BE2C (cell line): ENCODE results near the gene PROK1.

ENCODE experiments used
- DNase-seq: peaks from one replicate; pipeline ENCODE4 v3.0.0-alpha.2; 2020
- H3K27me3 ChIP-seq: fragments of 250-450 bp; sonication (Bioruptor Pico); 2 replicates; pipeline ENCODE4 v1.5.1; 2020; ENCODE audit warnings: mild to moderate bottlenecking
- H3K36me3 ChIP-seq: fragments of 250-450 bp; sonication (Bioruptor Pico); 2 replicates; pipeline ENCODE4 v1.5.1; 2020; ENCODE audit warnings: mild to moderate bottlenecking
- H3K4me1 ChIP-seq: fragments of 250-450 bp; sonication (Bioruptor Pico); 2 replicates; pipeline ENCODE4 v1.5.1; 2020
- H3K4me3 ChIP-seq: 2 replicates; pipeline ENCODE4 v1.5.1; 2011; ENCODE audit warnings: low read depth, low read length
- H3K9me3 ChIP-seq: fragments of 250-450 bp; sonication (Bioruptor Pico); 2 replicates; pipeline ENCODE4 v1.5.1; 2020
- TF ChIP-seq, protein P1 (sequence below): IDR thresholded peaks from 2 replicates; pipeline ENCODE4 v1.5.1; 2012; ENCODE audit warnings: mild to moderate bottlenecking, low read depth, low read length

The PROK1 gene

DNA sequence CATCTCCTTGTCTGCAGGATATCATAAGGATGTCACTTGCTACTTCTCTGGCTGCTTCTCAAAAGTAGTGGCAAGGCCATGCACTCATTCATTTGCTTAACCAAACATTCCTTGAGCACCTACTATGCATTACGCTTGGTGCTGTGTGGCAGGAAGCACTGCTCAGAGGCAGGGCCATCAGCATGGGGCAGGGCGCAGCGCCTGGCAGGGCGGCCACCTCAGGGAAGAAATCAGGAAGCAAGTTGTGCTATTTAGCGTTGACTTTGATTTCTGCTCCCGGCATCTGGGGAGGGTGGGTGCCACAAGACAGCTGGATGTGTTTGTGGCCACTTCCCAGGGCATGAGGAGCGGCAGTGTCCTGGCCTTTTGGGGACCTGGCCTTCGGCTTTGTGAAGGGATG is 27.9 kb downstream of the PROK1 start:
- Histone ChIP-seq H3K27me3 (no peaks in the 10 kb centered on the region), H3K4me3 (no peak overlapping the region), H3K4me1 (no peaks in the 10 kb centered on the region), H3K36me3 (no peaks in the 10 kb centered on the region), H3K9me3 (no peaks in the 10 kb centered on the region)
- TF ChIP-seq, protein P1, sequence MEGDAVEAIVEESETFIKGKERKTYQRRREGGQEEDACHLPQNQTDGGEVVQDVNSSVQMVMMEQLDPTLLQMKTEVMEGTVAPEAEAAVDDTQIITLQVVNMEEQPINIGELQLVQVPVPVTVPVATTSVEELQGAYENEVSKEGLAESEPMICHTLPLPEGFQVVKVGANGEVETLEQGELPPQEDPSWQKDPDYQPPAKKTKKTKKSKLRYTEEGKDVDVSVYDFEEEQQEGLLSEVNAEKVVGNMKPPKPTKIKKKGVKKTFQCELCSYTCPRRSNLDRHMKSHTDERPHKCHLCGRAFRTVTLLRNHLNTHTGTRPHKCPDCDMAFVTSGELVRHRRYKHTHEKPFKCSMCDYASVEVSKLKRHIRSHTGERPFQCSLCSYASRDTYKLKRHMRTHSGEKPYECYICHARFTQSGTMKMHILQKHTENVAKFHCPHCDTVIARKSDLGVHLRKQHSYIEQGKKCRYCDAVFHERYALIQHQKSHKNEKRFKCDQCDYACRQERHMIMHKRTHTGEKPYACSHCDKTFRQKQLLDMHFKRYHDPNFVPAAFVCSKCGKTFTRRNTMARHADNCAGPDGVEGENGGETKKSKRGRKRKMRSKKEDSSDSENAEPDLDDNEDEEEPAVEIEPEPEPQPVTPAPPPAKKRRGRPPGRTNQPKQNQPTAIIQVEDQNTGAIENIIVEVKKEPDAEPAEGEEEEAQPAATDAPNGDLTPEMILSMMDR, result no peak
- no peak for DNase-seq

DNA sequence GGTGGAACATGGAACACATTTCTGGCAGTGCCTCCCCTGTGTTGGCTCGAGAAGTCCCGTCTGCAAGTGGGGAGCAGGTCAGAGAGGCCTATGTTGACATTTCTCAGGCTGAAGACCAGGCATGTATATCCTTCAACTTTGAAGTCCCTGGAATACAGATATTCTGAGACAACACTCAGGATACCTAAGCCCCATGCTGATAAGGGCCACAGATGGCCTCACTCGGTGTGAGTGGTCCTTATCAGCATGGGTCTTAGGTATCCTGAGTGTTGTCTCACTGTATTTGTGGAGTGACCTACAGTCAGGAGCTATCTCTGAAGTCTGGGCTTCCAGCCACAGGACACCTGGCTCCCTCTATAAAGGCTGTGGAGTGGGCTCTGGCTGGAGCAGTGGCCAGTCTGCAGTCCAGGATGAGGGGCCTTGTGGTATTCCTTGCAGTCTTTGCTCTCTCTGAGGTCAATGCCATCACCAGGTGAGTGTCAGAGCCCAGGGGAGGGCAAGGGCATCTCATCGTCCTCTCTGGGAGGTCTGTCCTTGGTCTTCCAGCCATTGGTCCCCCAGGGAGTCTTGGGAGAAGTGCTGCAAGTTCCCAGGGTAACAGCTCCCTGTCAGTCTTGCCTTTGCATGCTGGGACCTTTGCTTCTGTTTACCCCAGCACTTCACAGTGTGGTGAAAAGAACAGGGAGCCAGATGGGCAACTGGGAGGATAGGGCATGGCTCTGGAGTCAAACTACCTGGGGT is 29.6 kb downstream of the PROK1 start:
- Histone ChIP-seq H3K36me3 (no peaks in the 10 kb centered on the region), H3K9me3 (no peaks in the 10 kb centered on the region), H3K4me3 (no peak overlapping the region), H3K27me3 (no peaks in the 10 kb centered on the region), H3K4me1 (no peaks in the 10 kb centered on the region)
- no peak for DNase-seq
- TF ChIP-seq, protein P1, result no peak

DNA sequence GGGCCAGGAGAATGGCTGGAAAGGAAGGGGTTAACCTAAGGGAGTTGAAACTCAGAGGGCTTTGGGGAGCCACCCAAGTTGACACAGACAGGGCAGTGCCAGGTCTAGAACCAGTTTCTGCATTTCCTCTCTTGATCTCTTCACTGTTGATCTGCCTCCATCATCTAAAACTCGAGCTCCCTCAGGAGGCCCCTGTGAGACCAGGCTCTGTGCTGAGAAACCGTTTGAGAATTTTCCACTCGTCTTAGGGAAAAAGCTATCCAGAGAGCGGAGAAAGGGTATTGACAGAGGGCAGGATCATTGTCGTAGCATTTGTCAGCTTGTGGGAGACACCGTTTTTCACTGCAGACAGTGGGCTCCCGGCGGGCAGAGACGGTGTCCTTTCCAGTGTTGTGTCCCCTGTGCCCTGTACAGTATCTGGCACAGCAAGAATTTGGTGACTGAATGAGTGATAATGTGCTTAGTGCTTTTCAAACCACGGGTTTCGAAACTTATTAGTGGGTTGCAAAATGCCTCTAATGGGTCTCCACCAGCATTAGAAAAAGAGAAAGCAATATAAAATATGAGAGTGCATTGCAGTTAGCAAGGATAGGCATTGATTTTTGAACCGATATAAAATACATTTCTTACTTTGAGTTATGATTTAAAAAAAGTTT is 31.1 kb downstream of the PROK1 start:
- Histone ChIP-seq H3K9me3 (no peaks in the 10 kb centered on the region), H3K27me3 (no peaks in the 10 kb centered on the region), H3K4me1 (no peaks in the 10 kb centered on the region), H3K4me3 (no peak overlapping the region), H3K36me3 (no peaks in the 10 kb centered on the region)
- DNase-seq, result no peak
- TF ChIP-seq, protein P1, result no peak

DNA sequence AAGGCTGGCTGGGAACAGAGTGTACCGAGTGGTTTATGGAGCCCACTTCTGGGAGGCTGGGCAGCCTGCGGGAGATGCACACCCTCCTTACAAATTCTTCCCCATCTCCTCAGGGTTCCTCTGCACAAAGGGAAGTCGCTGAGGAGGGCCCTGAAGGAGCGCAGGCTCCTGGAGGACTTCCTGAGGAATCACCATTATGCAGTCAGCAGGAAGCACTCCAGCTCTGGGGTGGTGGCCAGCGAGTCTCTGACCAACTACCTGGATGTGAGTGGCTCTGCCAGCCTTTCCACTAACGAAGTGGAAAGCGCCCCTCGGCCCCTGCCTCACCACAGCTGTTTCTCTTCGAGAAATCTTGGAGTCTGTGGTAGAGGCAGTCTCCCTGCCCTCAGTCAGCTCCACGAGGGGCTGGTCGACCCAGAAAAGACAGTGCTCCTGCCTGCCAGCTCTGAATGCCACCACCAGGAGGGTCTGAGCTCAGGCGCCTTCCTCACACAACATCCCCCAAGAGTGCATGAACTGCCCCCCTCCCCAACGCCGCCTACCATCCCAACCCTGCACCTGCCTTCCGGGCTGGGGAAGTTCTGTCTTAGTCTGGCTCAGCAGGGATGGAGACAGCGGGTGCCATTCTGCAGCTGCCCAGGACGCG is 31.8 kb downstream of the PROK1 start:
- peak; percentile 25 for DNase-seq
- Histone ChIP-seq H3K27me3 (no peaks in the 10 kb centered on the region), H3K4me3 (no peak overlapping the region), H3K9me3 (no peaks in the 10 kb centered on the region), H3K36me3 (no peaks in the 10 kb centered on the region), H3K4me1 (no peaks in the 10 kb centered on the region)
- TF ChIP-seq, protein P1, result peak; percentile 6; the same call in 1 of the 2 replicates

DNA sequence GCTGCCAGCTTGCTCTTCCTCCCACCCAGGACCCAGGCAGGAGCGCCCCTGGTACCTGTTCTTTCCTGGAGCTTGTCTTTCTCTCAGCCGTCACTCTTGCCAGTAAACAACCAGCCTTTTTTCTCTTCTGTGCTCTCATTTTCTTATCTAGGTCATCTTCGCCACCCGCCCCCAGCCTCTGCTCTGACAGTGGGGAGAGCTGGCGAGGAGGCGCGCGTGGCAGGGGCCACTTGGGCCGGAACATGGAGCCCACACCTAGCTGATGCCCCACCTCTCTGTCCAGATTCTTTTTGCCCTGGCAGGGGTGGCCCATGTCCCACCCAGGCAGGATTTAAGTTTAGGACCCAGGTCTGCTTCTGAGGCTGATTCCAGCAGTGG is 32.3 kb downstream of the PROK1 start:
- Histone ChIP-seq H3K4me1 (no peaks in the 10 kb centered on the region), H3K4me3 (no peak overlapping the region), H3K9me3 (no peaks in the 10 kb centered on the region), H3K36me3 (no peaks in the 10 kb centered on the region), H3K27me3 (no peaks in the 10 kb centered on the region)
- TF ChIP-seq, protein P1, result no peak
- DNase-seq, result no peak

DNA sequence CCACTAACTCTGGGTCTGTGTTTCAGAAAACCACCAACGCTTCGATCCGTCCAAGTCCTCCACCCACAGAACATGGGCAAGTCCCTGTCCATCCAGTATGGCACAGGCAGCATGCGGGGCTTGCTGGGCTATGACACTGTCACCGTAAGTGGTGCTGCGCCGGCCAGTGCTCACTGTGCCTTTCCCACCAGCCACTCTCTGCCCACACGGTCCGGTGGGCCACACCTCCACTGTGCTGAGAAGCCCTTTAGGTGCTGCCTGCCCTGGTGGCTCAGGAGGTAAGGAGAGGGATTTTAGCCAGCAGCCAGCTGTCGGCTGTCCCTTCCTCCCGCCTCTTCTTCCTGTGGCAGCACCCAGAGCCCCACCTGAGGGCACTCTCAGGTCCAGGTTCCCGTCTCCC is 33.9 kb downstream of the PROK1 start:
- no peaks in the 10 kb centered on the region for H3K4me1 ChIP-seq
- H3K27me3 ChIP-seq, result no peaks in the 10 kb centered on the region
- TF ChIP-seq, protein P1, result no peak

More for the DNA sequence above, 33.9 kb downstream of the PROK1 start:
- H3K36me3 ChIP-seq, result no peaks in the 10 kb centered on the region
- H3K9me3 ChIP-seq, result no peaks in the 10 kb centered on the region
- no peak overlapping the region for H3K4me3 ChIP-seq
- DNase-seq, result no peak
